Measurements from ENCODE around the gene DPPA4.

DNA sequence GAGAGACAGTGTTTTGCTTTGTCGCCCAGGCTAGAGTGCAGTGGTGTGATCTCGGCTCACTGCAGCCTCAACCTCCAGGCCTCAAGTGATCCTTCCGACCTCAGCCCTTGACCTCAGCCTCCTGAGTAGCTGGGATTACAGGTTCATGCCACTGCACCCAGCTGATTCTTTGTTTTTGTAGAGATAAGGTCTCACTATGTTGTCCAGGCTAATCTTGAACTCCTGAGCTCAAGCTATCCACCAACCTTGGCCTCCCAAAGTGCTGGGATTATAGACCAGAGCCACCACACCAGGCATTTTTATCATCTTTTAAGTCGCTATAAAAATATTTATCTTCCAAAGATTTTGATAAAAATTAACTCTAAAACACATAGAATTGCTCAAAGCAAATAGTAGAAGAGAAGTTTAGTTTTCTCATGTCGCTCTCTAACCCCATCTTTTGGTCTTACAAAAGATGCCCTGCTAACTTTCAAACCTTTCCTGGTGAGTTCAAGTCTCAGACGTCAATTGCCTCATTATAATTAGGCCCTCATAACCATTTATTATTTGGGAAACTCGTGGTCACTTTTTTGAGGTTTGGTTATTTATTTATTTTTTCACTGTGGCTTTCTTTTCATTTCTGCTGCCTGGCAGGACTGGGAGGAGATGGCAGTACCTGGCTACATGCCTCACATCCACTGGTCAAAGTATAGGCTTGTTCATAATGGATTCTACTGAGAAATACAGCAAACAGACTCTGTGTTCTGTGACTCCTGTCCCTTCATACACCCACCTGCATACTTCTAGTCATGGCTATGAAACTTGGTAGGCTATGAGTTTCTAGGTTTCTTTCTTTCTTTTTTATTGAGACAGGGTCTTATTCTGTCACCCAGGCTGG lies 48.3 kb upstream of the DPPA4 start:
- TF ChIP-seq POLR2A (IDR thresholded peaks at IDR 0.05; ENCODE audit: low read depth, low read length), result no peak
- TF ChIP-seq TAF1 (IDR thresholded peaks at IDR 0.05; ENCODE audit: borderline replicate concordance, low read depth, low read length), result no peak
- TF ChIP-seq POLR2AphosphoS5 (IDR thresholded peaks at IDR 0.05; ENCODE audit: low read depth, low read length), result no peak
